ENCODE results near the gene HOXD3.

- TF ChIP-seq CTCF (conservative IDR thresholded peaks at IDR 0.05; ENCODE audit: low read length) (no peak), EZH2phosphoT487 (IDR thresholded peaks at IDR 0.05; ENCODE audit: borderline replicate concordance) (no peak)
Observed at GRCh38 chr2:176193048-176193447, 35.9 kb downstream of the HOXD3 start.
